T47D (cell line): Measurements from ENCODE around the gene TMEM231.
A peak's percentile ranks its signal among the peaks of the same experiment; 100 is the strongest.
"Not testable (repeated sequence)": the region's sequence is repeated elsewhere in the genome, so short reads cannot be mapped to it uniquely, and the experiment has no call there.

ENCODE experiments used
- DNase-seq, 2 experiments: peaks; one replicate each; pipeline versions ENCODE4 v3.0.0 to v3.0.0-alpha.2; 2011 to 2012; ENCODE audit warnings: low read depth in 1 of 2, low spot score in 1 of 2
- JUND ChIP-seq: IDR thresholded peaks from 2 replicates; pipeline ENCODE4 v1.6.1; 2012; ENCODE audit warnings: low read depth
- in situ Hi-C: cut with HindIII; loops from 2 replicates; pipeline ENCODE4 v1.10.0; 2016; ENCODE audit warnings: low sequenced_read_pairs, low pct_unique_long_range_greater_than_20kb

TMEM231 gene, protein sequence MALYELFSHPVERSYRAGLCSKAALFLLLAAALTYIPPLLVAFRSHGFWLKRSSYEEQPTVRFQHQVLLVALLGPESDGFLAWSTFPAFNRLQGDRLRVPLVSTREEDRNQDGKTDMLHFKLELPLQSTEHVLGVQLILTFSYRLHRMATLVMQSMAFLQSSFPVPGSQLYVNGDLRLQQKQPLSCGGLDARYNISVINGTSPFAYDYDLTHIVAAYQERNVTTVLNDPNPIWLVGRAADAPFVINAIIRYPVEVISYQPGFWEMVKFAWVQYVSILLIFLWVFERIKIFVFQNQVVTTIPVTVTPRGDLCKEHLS

DNA sequence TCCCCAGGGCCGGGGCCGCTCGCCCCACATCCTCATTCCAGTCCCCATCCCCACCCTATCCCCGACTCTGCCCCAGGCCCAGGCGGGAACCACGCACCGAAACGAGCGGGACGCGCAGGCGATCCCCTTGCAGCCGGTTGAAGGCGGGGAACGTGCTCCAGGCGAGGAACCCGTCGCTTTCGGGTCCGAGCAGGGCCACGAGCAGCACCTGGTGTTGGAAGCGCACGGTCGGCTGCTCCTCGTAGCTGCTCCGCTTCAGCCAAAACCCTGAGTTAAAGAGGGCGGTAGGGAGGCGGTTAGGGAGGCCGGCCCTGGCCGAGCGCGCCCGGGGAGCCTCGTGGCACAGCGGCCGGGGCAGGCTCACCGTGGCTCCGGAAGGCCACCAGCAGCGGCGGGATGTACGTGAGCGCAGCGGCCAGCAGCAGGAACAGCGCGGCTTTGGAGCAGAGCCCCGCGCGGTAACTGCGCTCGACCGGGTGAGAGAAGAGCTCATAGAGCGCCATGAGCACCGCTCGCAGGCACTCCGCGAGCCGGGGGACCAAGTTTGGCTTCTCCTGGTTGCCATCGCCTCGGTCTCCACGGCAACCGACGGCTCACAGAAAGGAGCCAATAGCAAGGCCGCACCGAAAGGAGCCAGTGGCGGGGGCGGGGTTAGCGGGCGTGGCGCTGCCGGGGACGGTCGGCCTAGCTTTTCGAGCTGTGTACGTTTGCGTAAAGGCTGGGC, at the start of gene TMEM231:
TMEM231 (minus strand) TSS at position 546 of the 724 bp plus-strand sequence; CDS start at position 503, 43 bp downstream.
- in situ Hi-C loops = no loop called here
- no peak for TF ChIP-seq JUND
- DNase-seq = peak; percentile 95 to 98

DNA sequence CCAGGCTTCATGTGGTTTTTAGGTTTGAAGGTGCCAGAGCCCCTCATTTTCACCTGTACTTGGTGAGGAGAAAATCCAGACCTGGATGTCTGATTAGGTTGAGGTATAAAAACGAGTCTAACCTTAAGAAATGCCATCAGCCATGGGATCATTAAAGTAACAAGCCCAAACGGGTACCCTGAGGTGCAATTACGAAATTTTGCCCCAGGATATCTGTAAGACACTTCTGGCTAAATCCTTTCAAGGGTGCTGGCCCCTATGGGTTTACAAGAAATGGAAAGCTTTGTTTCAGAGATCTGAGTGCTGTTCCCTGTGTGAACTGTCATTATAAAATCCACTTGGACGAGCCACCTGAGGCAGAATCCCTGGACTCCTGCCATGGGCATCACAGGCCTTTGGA, 47.2 kb upstream of the TMEM231 start:
- DNase-seq = no peak
- in situ Hi-C loops = no loop called here
- no peak for TF ChIP-seq JUND

DNA sequence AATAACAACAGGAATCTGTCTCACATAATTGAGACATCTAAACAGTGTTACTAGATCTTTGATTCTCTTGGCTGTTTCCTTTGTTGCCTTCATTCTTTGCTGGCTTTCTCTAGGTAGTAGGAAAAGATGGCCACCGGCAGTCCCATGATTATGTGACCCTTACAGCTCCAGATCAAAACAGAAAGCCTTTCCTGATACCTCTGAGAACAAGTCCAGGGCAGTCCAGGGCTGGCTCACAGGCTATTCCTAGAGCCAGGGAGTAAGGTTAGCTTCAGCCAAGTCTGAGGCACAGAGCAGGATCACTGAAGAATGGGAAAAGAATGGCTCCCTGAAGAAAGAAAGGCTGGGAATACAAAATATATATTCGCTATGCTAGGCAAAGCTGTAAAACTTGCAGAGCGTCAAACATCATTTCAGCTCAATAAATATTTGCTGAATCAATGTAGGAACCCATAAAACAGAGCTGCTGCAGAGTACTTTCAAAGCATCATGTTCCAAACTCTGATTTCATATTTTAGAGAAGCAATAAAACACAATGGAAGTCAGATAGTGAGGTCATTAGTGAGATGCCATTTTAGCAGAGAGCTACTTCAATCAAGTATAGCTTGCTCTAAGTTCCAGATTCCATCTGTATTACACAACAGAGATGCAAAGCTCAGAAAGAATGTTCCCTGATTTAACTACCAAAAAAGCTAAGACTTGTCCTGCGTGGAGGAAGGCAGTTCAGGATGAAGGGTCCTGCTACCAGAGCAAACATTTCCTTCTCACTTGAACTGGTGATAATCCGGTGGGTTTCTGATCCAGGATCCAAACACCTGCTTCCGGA, 43.6 kb upstream of the TMEM231 start:
- peak in 1 of 2 experiments; percentile 15 for DNase-seq
- in situ Hi-C loops = no loop called here
- no peak for TF ChIP-seq JUND

DNA sequence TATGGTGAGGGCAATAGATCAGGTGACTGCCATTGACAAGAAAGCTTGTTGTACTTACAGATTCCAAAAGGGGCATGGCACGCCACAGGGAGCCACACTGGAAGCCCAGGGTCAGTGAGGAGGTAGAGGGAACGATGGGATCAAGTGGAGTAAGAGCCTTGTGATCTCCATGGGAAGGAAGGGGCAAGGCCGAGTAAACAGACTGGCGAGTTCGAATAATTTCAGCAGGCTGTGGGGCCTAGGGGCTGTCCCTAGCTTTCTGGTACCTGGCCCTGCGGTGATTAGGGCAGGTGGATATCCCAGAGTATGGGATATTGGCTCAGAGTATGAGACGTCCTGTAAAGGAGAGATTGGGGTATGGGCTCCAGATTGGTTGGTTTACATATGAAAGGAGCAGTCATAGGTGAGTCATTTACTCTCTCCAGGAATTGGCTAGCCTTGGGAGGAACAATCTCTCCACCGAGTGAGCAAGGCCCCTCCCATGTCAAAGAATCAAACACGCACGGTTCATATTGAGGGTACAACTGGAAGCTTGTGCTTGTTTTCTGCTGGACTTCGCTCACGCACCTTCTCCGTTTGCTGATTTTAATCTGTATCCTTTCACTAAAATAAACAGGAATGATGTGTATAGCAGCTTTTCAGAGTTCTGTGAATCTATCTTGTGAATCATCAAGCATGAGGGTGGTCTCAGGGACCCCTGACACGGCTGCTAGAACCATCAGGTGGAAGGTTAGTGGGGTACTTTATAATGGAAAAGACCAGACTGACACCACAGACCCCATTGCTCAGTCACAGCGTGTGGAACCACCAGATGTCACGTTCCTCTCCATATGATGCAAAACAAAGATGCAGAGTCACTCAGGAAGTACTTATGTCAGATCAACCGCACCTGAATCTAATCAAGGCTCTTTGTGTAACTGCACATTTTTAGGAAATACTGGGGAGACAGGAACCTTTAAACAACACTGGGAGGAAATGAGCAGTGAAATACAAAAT, 38.1 kb upstream of the TMEM231 start:
- no peak for TF ChIP-seq JUND
- in situ Hi-C loops = no loop called here
- no peak for DNase-seq

DNA sequence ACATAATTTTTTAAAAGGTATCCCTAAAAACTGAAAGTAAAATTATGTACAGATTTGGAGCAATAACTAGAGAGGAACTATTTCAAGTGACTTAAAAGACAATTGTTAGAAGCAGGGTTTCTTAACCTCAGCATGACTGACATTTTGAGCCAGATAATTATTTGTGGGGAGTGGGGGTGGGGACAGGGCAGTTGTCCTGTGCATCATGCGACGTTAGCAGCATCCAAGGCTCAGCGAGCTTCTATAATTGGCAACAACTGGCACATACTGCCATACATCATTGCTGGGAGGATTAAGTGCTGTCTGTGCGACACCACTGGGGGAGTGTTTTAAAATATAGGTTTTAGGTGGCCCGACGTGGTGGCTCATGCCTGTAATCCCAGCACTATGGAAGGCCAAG, 37.3 kb upstream of the TMEM231 start:
- no peak for TF ChIP-seq JUND
- in situ Hi-C loops = no loop called here
- no peak for DNase-seq

DNA sequence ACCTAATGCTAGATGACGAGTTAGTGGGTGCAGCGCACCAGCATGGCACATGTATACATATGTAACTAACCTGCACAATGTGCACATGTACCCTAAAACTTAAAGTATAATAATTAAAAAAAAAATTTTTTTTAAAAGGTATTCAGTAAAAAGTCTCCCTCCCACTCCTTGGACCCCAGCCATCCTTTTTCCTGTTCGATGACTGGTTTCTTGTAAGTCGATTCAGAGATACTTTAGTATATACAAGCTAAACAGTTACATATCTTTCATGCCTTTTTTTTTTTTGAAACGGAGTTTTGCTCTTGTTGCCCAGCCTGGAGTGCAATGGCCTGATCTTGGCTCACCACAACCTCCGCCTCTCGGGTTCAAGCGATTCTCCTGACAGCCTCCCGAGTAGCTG, 35.9 kb upstream of the TMEM231 start:
- in situ Hi-C loops, DNase-seq: not testable (repeated sequence)

DNA sequence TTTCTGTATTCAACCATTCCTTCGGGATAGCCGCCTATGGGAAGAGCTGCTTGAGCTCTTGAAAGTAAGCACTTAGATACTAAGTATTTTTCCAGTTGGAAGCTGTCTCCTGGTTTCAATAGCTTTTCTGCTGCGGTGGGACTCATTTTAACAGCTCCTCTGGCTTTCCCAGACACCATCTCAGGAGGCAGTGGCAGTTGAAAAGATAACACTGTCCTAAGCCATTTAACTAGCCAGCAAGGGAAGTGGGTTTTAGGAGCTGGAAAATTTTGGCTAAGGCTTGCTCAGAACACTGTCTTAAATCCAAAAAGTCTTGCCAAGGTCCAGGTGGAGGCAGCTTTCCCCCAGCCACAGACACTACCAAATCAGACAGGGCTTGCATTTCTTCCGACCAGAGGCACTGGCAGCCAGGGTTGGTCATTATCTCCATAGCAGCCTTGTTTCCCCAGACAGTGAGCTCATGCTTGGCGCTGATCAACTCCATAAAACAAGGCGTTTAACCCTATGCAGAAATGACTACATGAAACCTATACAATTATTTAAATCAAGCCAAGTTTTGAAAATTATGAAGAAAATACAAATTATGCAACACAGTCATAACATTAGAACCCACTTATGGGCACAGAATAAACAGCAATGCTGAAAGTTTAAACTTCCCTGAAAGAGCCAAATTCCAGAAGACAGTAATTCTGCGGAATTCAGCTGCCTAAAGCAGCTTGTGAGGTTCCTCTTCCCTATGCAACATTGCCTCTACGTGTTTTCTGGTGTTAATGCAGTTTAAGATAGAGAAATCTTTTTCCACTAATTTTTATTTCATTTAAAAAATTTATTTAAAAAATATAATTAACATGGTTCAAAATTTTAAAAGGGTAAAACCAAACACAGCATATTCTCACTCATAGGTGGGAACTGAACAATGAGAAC, 35.1 kb upstream of the TMEM231 start:
- no peak for DNase-seq
- in situ Hi-C loops = no loop called here

DNA sequence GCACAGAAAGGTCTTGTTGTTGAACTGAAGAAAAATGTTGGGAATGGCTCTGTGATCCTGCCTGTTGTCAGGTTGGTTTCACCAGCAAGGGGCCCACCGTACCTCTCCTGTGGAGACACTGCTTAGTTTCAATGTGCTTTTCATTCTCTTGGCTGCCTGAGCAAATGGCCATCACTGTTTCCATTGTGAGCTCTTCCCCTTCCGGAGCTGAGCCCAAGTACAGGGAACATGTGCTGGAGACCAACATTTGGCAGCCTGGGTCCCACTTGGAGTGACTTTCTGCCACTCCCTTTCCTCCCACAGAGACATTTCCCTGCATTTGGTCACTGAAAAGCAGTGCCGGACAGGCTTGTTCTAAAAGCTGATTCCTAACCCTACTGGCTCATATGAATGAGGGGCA, 33.3 kb upstream of the TMEM231 start:
- no peak for DNase-seq
- in situ Hi-C loops = no loop called here
- no peak for TF ChIP-seq JUND

More for the DNA sequence above, 35.1 kb upstream of the TMEM231 start:
- no peak for TF ChIP-seq JUND

DNA sequence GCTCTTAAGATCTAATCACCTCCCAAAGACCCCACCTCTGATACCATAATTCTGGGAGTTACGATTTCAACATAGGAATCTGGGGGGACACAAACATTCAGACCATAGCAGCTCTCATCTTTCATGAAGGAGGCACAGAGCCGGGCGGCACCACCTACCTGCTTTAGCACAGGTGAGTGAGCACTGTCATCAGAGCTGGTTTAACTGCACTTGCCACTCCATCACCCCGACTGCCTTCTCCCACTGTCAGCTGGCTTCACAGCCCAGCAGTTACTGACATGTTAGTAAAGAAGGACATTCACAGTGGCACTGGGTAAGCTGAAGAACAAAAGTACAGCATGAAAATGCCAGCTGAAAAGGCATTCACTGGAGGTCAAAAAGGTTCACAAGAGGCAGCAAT, 32.7 kb upstream of the TMEM231 start:
- in situ Hi-C loops = no loop called here
- DNase-seq = no peak
- TF ChIP-seq JUND = no peak

DNA sequence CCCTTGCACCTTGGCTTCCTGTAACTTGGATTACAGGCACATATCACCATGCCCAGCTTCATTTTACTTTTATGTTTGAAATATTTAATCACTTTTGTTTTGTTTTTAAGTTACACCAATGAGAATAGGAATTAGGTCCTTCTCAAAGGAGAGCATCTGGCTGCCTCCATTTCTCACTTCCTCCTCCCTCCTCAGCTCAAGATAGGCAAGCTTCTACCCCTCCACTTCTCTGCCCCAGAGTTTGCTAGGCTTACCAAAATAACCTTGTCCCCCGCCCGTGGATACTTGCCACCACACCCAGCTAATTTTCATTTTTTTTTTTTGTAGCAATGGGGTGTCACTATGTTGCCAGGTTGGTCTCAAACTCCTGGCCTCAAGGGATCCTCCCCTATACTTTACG, 28.1 kb upstream of the TMEM231 start:
- no peak for TF ChIP-seq JUND
- in situ Hi-C loops = no loop called here
- DNase-seq = no peak

DNA sequence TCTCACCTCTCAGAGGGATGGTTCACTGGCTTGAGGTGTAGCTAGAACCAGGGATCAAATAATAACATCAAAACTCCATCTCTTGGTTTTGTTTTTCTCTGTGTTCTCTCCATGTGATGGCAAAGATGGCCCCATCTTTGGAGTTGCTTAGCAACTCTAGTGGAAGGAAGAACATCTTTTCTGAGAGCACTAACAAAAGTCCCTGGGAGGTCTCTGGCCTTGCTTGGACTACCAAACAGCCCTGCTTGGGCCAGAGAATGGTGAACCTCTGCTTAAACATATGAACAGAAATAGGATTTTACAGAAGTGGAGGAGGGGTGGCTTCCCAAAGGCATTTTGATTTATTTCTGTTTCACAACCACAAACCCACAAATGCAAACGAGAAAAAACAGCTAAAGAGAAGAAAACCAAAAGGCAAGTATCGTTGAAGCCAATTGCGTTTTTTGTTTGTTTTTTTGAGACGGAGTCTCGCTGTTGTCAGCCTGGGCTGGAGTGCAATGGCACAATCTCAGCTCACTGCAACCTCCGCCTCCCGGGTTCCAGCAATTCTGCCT, 23.3 kb upstream of the TMEM231 start:
- DNase-seq = no peak
- no peak for TF ChIP-seq JUND
- in situ Hi-C loops = no loop called here
